HG02973 (cell line): Measurements from ENCODE around the gene CEP85.
A peak's percentile ranks its signal among the peaks of the same experiment; 100 is the strongest.

Source experiments
- ATAC-seq: cut with Tn5 transposase; IDR thresholded peaks from one replicate; pipeline ENCODE4 v1.9.1; 2021; ENCODE audit warnings: moderate library complexity; ENCODE audit not compliant: unreplicated experiment

Gene CEP85, protein sequence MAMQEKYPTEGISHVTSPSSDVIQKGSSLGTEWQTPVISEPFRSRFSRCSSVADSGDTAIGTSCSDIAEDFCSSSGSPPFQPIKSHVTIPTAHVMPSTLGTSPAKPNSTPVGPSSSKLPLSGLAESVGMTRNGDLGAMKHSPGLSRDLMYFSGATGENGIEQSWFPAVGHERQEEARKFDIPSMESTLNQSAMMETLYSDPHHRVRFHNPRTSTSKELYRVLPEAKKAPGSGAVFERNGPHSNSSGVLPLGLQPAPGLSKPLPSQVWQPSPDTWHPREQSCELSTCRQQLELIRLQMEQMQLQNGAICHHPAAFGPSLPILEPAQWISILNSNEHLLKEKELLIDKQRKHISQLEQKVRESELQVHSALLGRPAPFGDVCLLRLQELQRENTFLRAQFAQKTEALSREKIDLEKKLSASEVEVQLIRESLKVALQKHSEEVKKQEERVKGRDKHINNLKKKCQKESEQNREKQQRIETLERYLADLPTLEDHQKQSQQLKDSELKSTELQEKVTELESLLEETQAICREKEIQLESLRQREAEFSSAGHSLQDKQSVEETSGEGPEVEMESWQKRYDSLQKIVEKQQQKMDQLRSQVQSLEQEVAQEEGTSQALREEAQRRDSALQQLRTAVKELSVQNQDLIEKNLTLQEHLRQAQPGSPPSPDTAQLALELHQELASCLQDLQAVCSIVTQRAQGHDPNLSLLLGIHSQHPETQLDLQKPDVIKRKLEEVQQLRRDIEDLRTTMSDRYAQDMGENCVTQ

DNA sequence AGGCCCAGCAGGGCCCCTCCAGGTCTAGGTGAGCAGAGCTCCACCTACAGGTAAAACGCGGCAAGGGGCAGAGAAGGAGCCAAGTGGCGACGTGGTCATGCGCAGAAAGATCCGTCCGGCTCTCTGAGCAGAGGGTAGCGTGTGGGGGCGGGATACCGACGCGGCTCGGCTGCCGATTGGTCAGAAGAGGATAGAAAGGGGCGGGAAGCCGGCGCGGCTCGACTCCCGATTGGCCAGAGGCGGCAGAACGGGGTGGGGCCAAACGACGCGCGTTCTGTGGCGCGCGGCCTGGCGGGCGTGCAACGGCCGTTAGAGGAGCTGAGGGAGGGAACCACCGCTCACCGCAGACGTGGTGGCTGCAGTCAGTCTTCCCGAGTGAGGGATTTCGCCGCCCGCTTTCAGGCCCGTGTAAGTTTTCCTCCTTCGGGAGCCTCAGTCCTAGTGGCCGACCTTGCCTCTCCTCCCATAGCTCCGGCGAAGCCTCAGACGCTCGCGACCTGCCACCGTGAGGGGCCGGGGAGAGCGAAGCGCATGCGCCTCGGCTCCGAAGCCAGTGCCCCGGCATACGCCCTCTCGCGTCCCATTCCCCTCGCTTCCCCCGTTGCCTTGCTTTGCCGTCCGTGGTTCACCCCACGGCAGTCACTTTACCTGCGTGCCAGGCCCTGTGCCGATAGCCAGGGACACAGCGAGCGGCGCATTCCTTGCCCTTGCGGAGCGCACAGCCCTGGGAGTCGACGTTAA is at the start of gene CEP85:
Gene CEP85, plus strand, starts transcription at position 298 of the 741 bp plus-strand sequence. CDS start 5,584 bp downstream, outside the sequence.
- ATAC-seq: peak; percentile 88

DNA sequence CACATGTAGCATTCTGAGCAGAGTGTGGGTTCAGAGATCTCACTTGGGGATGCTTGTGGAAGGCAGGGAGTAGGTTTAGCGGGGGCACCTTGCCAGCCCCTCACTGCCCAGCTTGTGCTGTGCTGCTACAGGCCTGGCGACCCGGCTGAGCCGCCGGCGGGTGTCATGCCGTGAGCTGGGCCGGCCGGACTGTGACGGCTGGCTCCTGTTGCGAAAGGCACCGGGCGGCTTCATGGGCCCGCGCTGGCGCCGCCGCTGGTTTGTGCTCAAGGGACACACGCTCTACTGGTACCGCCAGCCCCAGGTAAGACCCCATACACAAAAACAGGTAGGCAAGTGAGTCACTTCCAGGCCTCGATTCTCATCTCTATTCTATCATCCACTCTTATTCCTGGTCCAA is 49.1 kb upstream of the CEP85 start:
- ATAC-seq: no peak

DNA sequence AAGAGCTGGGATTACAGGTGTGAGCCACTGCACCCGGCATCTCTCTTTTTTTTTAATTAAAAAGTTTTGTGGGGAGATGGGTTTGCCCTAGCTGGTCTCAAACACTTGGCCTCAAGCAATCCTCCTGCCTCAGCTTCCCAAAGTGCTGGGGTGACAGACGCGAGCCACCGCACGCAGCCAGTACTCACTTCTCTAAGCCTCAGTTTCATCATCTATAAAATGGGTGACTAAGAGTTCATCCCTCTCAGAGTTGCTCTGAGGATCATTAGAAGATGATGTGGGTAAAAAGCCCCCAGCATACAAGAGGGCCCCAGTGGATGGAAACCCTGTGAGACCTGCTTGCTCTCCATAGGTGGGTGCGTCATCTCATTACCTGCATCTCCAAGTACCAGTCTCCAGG is 46.1 kb upstream of the CEP85 start:
- no peak for ATAC-seq

DNA sequence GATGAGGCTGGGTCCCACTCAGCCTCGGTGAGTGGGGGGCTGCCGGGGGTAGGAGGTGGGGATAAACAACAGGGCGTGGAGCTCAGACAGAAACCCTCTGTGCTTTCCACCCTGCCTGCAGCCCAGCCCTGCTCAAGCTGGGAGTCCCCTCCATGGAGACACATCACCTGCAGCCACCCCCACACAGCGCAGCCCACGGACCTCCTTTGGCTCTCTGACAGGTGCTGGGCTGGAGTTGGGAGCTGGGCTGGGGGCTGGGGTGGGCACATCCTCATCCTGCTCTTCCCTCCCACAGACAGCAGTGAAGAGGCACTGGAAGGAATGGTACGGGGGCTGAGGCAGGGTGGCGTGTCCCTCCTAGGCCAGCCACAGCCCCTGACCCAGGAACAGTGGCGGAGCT is 45.5 kb upstream of the CEP85 start:
- ATAC-seq: no peak

DNA sequence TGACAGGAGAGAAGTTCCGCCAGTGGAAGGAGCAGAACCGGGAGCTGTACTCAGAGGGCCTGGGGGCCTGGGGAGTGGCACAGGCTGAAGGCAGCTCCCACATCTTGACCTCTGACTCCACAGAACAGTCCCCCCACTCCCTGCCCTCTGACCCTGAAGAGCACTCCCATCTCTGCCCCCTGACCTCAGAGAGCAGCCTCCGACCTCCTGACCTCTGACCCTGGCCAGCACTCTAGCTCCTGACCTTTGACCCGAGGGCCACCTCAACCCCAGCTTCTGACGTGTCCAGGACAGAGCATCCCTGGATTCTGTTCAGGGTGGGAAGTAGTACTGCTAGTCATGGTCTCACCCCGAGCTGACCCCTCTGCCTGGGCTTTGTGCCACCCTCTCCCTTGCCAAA is 44.7 kb upstream of the CEP85 start:
- no peak for ATAC-seq

DNA sequence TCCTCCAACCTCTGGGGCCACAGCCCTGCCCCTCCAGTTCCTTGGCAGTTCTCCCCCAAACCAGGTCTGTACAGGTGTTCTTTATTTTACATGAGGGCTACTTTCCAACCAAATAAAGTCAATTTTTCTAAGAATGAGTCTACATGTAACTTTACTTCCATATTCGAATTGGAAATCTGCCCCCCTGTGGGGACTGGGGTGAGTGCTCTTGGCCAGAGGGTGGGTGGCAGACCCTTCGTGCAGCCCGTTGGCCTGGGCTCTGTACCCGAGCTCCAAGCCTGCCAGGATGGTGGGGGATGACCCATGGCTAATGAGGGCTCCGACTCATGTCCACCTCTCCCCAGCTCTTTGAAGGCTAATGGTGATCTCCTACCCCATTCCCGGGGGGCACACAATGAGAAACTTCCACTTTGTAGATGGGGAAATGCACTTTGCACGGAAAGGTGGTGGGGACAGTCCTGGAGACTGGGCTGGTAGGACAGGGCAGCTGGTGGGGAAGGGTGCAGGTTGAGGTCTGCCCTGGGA is 44.2 kb upstream of the CEP85 start:
- no peak for ATAC-seq

DNA sequence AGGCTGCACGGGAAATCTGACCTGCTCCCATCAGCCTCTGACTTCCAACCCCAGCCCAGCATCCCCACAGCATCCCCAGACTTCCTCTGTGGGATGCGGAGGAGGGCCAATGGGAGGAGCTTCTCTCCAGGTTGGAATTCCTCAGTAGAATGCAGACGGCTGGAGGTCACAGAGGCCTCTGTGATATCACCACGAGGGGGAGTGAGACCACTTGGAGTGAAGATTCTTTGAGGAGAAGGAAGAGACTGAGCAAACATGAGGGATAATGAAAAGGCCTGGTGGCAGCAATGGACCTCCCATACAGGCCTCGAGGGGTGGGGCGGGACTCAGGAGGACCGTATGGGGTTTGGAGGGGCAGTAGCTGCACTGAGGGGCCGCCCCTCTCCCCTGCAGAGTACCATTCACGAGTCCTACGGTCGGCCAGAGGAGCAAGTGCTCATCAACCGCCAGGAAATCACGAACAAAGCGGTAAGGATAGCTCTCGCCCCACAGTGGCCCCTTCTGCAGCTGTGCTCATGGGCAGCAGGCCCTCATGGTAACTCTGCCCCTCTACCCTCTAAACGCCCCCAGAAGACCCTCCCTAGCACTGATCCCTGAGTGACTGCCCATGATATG is 43.5 kb upstream of the CEP85 start, which contains the start of gene CATSPER4:
Gene CATSPER4, plus strand, starts transcription at position 230 of the 615 bp plus-strand sequence. Its CDS starts 26 bp downstream, at position 256.
- ATAC-seq: no peak

DNA sequence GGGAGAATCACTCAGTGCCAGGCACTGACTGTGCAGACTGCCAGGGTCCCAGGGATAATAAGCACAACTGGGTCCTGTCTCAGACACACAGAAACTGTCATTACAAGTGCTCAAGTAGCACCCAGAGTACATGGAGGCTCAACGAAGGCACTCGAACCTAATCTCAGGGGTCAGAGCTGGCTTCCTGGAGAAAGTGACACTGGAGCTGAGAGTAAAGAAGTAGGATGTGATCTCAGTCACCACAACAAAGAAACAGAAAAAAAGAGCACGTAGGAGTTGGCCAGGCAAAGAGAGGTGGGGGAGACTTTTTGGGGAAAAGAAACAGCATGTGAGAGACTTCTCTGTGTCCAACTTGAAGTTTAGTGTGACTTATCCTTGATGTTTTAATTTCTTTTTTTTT is 42.3 kb upstream of the CEP85 start:
- no peak for ATAC-seq

DNA sequence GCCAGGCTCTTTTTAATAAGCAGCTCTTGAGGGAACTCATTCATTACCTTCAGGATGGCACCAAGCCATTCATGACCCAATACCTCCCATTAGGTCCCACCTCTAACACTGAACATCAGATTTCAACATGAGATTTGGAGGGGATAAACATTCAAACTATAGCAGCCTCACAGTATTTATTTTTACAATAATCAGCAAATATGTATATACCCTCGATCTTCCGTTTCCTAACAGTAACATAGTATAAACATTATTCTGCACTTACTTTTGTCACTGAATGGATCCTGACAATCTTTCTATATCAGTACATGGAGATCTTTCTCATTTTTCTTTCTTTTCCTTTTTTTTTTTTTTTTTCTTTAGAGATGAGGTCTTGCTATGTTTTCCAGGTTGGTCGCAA is 38.2 kb upstream of the CEP85 start:
- ATAC-seq: no peak

DNA sequence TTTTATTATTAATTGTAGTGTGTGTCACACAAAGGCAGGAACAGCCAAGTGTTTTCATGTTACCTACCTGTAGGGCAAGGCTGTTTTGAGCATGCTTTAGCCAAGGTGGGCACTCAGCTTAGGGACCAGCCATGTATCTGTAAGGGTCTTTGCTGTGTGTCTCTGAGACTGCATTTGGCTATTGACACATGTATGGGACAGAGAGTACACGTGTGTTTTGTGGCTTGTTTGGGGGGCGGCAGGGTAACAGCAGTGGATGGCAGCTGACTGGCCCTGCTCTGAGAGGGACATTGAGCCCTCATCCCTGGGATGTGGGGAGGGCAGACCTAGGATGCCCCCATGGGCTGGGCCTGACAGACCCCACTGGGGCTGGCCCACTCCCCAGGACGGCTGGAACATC is 36.7 kb upstream of the CEP85 start:
- ATAC-seq: no peak

DNA sequence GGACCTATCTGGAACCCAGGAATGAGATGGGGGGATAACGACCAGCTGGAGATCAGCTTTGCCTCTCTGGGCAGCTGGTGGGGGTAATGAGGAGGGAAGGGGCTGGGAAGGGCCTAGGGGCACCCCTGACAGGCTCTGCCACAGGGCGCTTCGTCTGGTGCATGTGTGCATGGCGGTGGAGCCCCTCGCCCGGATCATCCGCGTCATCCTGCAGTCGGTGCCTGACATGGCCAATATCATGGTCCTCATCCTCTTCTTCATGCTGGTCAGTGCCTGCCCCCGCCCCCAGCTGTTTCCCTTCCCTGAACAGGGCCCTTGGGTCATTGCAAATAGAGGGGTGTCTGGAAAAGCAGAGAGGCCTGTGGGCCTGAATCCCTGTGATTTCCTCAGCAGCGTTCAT is 36.2 kb upstream of the CEP85 start:
- no peak for ATAC-seq

DNA sequence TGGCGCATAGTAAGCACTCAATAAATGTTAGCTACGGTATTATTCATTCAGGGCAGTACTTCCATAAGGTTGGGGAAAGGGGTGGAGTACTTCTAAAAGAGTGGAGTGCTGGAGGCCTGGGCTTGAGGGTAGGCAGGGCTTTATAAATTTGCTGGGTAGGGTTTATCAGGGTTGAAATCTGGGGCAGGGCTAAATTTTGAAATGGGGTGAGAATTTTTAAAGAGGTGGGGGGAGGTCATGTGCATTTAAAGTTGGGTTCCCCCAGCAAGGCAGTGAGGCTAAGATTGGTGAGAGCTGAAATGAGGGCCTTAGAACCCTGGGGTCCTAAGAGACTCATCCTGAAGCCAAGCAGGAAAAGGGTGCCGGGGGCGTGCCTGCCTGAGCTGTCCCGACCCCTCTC is 33.6 kb upstream of the CEP85 start:
- ATAC-seq: no peak

DNA sequence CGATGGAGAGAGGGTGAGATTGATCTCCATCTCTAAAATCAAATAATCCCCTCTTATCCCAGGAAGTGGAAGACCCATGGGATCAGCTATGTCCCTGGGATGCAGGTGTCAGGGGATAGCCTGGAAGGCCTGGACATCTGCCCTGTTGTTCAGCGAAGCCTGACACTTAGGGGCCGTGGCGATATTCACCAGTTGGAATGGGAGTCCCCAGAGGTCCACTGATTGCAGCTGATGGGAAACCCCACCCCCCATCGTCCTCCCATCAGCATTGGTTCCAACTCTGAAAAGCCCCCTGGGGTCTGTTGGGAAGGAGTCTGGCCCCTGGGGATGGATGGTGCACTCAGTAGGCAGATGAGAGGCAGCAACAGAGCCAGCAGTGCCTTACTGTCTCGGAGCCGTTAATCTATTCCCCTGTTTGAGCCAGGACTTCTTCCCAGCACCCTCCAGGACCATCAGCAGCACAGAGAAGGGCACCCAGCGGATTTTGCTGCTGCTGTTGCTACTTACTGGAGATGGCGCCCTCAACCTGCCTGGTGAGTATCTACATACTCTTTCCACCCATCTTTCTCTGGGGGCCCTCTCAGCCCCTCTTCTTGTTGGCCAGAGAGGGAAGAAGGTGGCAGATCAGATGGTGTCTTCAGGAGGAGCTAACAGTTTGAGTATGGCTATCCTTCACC is 30.2 kb upstream of the CEP85 start:
- no peak for ATAC-seq

DNA sequence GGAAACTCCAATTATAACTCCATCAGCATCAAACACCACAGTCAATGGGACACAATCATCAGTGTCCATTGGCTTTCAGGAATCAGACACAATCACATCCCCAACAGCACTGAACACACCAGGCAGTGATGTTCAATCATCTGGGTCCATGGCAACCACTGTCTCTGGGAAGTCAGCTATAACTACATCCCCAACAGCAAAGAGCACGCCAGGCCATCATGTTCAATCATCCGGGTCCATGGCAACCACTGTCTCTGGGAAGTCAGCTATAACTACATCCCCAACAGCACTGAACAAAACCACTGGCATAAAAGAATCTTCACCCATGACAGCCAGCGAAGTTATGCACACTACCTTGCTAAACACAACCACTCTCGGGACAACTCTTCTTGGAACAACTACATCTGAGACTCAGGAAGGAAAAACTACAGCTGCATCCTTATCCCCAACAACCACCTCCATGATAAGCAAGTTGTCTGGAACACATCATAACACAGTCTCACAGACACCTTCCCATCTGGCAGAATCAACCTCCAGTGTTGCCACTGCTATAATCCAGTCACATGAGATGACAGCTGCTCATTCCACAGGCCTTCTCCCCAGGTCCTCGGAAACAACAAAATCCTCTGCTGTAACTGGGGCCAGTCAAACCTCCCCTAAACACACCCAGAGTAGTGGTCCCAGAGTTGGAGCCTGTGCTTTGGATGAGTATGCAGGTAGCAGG is 23.7 kb upstream of the CEP85 start:
- ATAC-seq: no peak

DNA sequence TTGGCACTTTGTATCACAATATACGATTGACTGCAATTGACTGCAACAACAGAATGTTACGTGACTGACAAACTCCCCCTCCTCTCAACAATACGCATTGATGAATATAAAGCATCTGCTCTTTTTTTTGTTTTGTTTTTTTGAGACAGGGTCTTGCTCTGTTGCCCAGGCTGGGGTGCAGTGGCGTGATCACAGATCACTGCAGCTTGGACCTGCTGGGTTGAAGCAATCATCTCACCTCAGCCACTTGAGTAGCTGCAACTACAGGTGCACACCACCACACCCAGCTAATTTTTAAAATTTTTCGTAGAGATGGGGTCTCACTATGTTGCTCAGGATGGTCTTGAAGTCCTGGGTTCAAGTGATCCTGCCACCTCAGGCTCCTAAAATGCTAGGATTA is 21.3 kb upstream of the CEP85 start:
- ATAC-seq: no peak

DNA sequence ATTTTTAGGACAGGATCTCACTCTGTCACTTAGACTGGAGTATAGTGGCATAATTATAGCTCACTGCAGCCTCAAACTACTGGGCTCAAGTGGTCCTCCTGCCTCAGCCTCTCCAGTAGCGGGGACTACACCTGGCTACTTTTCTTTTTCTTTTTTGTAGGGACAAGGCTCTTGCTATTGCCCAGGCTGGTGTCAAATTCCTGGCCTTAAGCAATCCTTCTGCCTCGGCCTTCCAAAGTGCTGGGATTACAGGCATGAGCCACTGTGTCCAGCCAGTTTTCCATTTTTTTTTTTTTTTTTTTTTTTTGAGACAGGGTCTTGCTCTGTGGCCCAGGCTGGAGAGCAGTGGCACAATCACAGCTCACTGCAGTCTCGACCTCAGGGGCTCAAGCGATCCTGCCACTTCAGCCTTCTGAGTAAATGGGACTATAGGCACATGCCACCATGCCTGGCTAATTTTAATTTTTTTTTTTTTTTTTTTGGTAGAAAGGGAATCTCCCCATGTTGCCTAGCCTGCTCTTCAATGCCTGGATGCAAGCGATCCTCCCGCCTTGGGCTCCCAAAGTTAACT is 20.6 kb upstream of the CEP85 start:
- ATAC-seq: no peak

DNA sequence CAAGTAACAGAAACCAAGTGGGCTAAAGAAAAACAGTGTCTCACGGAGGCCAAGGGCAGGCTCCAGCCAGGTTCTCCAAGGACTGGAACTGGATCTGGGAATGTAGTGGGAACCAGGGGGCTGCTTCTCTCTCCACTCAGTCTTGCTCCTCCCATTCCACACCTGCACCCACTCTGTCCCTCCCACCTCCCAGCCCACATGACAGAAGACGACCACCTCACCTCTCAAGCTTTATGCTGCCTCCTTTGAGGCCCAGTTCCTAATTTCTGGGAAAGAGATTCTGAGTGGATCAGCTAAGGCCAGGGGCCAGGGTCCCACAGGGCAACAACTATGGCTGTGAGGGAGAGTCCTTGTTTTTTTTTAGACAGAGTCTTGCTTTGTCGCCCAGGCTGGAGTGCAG is 18.8 kb upstream of the CEP85 start:
- no peak for ATAC-seq

DNA sequence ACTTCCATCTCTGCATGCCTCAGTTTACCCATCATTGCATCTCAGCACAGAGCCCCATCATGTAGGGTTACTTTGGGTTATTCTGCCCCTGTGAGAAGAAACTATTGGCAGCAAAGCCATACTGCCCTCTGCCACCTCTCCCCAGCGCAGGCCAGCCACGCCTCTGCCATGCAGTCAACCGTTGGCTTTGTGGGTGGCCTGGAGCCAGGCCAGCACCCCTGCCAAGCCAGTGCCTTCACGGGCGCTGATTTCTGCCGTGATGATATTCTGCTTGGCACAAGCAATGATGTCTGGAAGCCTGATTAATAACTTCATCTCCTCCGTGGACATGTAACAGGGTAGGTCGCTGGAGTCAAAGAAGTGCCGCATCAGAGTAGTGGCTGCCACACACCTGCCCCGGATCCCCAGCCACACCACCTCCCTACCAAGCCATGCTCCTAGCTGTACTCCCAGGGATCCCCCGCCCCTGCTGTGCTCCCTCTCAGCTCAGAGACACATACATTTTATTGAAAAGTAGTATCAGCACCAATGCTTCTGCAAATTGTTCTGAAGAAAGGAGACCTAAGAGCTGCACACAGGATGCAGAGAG is 15.0 kb upstream of the CEP85 start:
- ATAC-seq: no peak
